Measurements from ENCODE around the gene STPG3. TPM values are rescaled to one million over a fixed set of nuclear protein-coding genes. Genes with fewer than 3 reads are reported as not detected.
A peak's percentile ranks its signal among the peaks of the same experiment; 100 is the strongest.

The STPG3 gene
- total and polyA plus RNA-seq, 2 of the 13 experiments (the other 11 are each of a cell fraction or from before 2014, with no cell fraction given): not detected

DNA sequence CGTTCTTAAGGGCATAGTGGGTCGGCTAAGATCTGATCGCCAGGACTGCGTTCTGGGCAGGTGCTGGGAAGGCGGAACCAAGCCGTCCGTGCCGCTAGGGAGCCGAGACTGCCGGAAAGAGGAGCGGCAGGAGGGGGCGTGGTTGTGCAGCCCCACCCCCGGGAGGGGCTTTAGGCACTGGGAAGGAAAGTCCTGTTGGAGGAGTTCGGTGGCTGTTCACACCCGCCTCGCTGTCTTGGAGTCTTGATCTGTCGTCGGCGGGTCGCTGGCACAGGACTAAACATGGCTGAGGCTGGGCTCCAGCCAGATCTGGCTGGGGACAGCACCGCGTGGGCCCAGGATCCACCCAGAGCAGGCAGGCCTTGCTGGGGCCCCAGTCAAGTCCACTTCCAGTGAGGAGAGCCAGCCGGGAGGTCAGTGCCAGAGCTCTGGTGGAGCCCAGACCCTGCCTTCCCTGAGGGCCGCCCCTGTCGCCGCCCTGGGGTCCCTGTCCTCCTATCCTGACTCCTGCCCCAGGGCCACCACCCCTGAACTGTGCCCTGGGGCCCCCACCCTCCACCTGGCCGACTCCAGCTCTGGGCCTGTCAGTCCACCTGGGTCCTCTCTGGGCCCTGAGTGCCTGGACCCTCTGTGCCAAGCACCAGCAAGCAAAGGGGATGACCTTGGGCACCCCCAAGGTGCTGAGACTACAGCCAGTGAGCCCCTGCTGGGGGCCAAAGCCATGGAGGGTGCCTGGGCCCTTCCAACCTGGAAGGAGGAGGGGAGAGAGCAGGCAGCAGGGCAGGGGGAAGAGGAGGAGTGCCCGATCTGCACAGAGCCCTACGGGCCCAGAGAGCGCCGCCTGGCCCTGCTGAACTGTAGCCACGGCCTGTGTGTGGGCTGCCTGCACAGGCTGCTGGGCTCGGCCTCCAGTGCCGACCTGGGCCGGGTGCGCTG, 33.5 kb upstream of the STPG3 start (continued):
- TF ChIP-seq ZNF614 (CRISPR knock-in tag; IDR thresholded peaks at IDR 0.05; ENCODE audit: borderline replicate concordance): peak; percentile 73; the same call in 1 of the 2 replicates
- TF ChIP-seq RNF2 (conservative IDR thresholded peaks at IDR 0.05; ENCODE audit: low read depth): no peak
- TF ChIP-seq, protein P1, sequence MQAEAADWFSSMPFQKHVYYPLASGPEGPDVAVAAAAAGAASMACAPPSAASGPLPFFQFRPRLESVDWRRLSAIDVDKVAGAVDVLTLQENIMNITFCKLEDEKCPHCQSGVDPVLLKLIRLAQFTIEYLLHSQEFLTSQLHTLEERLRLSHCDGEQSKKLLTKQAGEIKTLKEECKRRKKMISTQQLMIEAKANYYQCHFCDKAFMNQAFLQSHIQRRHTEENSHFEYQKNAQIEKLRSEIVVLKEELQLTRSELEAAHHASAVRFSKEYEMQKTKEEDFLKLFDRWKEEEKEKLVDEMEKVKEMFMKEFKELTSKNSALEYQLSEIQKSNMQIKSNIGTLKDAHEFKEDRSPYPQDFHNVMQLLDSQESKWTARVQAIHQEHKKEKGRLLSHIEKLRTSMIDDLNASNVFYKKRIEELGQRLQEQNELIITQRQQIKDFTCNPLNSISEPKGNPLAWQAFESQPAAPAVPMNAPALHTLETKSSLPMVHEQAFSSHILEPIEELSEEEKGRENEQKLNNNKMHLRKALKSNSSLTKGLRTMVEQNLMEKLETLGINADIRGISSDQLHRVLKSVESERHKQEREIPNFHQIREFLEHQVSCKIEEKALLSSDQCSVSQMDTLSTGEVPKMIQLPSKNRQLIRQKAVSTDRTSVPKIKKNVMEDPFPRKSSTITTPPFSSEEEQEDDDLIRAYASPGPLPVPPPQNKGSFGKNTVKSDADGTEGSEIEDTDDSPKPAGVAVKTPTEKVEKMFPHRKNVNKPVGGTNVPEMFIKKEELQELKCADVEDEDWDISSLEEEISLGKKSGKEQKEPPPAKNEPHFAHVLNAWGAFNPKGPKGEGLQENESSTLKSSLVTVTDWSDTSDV (CRISPR knock-in tag; IDR thresholded peaks at IDR 0.05): no peak
- TF ChIP-seq ZNF564 (CRISPR knock-in tag; IDR thresholded peaks at IDR 0.05): no peak
- no peak for TF ChIP-seq HOXA9 (CRISPR knock-in tag; IDR thresholded peaks at IDR 0.05; ENCODE audit: borderline replicate concordance)
- TF ChIP-seq ZNF605 (CRISPR knock-in tag; IDR thresholded peaks at IDR 0.05): no peak
- TF ChIP-seq ZNF382 (CRISPR knock-in tag; IDR thresholded peaks at IDR 0.05; ENCODE audit: borderline replicate concordance): no peak
- TF ChIP-seq DR1 (CRISPR knock-in tag; IDR thresholded peaks at IDR 0.05): peak; percentile 56; the same call in 1 of the 2 replicates
- TF ChIP-seq, protein P2, sequence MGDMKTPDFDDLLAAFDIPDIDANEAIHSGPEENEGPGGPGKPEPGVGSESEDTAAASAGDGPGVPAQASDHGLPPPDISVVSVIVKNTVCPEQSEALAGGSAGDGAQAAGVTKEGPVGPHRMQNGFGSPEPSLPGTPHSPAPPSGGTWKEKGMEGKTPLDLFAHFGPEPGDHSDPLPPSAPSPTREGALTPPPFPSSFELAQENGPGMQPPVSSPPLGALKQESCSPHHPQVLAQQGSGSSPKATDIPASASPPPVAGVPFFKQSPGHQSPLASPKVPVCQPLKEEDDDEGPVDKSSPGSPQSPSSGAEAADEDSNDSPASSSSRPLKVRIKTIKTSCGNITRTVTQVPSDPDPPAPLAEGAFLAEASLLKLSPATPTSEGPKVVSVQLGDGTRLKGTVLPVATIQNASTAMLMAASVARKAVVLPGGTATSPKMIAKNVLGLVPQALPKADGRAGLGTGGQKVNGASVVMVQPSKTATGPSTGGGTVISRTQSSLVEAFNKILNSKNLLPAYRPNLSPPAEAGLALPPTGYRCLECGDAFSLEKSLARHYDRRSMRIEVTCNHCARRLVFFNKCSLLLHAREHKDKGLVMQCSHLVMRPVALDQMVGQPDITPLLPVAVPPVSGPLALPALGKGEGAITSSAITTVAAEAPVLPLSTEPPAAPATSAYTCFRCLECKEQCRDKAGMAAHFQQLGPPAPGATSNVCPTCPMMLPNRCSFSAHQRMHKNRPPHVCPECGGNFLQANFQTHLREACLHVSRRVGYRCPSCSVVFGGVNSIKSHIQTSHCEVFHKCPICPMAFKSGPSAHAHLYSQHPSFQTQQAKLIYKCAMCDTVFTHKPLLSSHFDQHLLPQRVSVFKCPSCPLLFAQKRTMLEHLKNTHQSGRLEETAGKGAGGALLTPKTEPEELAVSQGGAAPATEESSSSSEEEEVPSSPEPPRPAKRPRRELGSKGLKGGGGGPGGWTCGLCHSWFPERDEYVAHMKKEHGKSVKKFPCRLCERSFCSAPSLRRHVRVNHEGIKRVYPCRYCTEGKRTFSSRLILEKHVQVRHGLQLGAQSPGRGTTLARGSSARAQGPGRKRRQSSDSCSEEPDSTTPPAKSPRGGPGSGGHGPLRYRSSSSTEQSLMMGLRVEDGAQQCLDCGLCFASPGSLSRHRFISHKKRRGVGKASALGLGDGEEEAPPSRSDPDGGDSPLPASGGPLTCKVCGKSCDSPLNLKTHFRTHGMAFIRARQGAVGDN (CRISPR knock-in tag; IDR thresholded peaks at IDR 0.05): peak; percentile 67
- TF ChIP-seq ERF (CRISPR knock-in tag; IDR thresholded peaks at IDR 0.05): peak; percentile 59
- TF ChIP-seq TOPORS (CRISPR knock-in tag; IDR thresholded peaks at IDR 0.05): no peak
- TF ChIP-seq ZNF224 (CRISPR knock-in tag; IDR thresholded peaks at IDR 0.05): 0 out of 2 replicates have a peak, but pooled peaks have one; percentile 33
- no peak for TF ChIP-seq NRL (CRISPR knock-in tag; IDR thresholded peaks at IDR 0.05; ENCODE audit: borderline replicate concordance)
- TF ChIP-seq, protein P3, sequence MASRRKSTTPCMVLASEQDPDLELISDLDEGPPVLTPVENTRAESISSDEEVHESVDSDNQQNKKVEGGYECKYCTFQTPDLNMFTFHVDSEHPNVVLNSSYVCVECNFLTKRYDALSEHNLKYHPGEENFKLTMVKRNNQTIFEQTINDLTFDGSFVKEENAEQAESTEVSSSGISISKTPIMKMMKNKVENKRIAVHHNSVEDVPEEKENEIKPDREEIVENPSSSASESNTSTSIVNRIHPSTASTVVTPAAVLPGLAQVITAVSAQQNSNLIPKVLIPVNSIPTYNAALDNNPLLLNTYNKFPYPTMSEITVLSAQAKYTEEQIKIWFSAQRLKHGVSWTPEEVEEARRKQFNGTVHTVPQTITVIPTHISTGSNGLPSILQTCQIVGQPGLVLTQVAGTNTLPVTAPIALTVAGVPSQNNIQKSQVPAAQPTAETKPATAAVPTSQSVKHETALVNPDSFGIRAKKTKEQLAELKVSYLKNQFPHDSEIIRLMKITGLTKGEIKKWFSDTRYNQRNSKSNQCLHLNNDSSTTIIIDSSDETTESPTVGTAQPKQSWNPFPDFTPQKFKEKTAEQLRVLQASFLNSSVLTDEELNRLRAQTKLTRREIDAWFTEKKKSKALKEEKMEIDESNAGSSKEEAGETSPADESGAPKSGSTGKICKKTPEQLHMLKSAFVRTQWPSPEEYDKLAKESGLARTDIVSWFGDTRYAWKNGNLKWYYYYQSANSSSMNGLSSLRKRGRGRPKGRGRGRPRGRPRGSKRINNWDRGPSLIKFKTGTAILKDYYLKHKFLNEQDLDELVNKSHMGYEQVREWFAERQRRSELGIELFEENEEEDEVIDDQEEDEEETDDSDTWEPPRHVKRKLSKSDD (CRISPR knock-in tag; IDR thresholded peaks at IDR 0.05; ENCODE audit: low read depth): no peak
- no peak for TF ChIP-seq ZSCAN29 (CRISPR knock-in tag; conservative IDR thresholded peaks at IDR 0.05)
- TF ChIP-seq, protein P4, sequence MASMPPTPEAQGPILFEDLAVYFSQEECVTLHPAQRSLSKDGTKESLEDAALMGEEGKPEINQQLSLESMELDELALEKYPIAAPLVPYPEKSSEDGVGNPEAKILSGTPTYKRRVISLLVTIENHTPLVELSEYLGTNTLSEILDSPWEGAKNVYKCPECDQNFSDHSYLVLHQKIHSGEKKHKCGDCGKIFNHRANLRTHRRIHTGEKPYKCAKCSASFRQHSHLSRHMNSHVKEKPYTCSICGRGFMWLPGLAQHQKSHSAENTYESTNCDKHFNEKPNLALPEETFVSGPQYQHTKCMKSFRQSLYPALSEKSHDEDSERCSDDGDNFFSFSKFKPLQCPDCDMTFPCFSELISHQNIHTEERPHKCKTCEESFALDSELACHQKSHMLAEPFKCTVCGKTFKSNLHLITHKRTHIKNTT (CRISPR knock-in tag; IDR thresholded peaks at IDR 0.05): no peak
- TF ChIP-seq ZNF101 (CRISPR knock-in tag; IDR thresholded peaks at IDR 0.05; ENCODE audit: borderline replicate concordance, low read depth): no peak

All from HepG2 (cell line).